GM21360 (cell line): ENCODE results near the gene SMTN.
A peak's percentile ranks its signal among the peaks of the same experiment; 100 is the strongest.
"Not testable (repeated sequence)": the region's sequence is repeated elsewhere in the genome, so short reads cannot be mapped to it uniquely, and the experiment has no call there.

Source experiments
- ATAC-seq: cut with Tn5 transposase; IDR thresholded peaks from one replicate; pipeline ENCODE4 v1.9.1; 2021; ENCODE audit warnings: mild to moderate bottlenecking, moderate library complexity; ENCODE audit not compliant: unreplicated experiment

Gene SMTN

DNA sequence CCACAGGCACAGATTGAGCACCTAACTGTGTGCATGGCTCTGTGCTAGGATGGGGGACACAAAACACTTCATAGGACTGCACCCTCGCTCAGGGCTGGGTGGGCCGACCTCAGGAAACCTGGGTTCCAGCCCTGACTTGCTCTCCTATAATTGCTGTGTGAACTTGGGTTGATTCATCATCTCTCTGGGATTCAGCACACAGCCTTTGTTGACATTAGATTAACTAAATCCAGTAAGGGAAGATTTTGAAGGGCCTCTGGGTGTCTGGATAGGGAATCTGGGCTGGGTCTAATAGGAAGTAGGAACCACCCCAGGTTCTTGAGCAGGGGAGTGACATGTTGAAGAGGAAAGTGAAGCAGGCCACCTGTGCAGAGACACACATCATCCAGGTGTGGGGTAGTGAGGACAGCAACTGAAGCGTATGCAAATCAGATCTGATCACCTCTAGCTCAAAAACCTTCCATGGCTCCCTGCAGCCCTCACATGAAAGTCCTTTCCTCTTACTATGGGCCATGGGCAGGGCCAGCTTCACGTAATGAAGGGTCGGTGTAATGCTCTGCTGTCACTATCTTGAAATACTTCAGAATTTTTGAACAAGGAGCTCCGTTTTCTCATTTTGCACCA is 11.3 kb upstream of the SMTN start:
- ATAC-seq: not testable (repeated sequence)

DNA sequence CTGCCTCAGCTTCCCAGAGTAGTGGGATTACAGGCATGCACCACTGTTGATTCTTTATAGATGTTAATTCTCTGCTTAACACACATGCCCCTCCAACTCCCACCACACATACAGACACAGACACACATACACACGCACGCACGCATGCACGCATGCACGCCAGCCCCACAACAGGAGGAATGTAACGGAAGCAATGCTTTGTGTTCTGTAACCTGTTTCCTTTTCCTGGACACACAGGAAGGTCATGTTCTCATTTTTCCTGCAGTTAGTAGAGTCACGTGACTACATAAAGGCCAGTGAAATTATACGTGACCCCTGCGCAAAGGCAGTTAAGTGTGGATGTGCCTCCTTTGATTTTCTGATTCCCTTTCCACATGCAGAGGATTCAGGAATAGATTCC is 8.0 kb upstream of the SMTN start:
- ATAC-seq: not testable (repeated sequence)

DNA sequence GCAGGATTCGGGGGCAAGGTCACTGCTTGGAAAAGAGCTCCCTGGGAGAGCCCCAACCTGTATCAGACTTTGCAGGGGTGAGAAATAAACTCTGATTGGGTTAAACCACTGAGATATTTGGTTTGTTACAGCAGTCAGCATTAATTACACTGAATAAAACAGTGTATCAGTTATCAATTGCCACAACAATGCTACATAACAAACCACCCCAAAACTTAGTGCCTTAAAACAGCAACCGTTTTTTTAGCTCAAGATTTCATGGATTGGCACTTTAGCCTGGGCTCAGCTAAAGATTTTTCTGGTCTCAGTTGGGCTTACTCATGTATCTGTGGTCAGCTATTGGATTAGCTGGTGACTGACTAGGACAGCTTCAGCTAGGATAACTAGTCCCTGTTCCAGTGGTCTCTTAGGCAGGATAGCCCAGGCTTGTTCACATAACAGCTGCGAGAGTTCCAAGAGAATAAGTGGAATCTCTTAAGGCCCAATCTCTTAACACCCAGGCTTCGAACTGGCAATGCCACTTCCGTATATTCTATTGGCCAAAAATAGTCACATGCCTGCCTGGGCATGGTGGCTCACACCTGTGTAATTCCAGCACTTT is 7.5 kb upstream of the SMTN start:
- not testable (repeated sequence) for ATAC-seq

DNA sequence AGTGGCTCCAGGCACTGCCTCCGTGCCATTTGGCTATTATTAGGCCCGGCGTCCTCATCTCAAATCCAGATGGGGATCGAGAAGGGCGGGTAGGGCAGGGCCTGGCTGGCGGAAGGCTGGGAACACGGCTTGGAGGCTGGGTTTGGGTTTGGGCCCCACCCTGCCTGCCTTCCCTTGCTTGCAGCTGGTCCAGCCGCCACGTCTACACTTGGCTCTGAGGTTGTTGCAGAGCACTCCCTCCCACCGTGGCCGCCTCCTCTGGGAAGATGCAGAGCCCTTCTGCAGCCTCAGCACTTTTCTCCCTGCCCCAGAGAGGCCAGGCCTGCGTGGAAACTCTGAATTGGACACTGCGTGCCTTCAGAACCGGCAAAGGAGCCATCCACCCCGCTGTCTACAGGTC is 5.2 kb upstream of the SMTN start:
- no peak for ATAC-seq

DNA sequence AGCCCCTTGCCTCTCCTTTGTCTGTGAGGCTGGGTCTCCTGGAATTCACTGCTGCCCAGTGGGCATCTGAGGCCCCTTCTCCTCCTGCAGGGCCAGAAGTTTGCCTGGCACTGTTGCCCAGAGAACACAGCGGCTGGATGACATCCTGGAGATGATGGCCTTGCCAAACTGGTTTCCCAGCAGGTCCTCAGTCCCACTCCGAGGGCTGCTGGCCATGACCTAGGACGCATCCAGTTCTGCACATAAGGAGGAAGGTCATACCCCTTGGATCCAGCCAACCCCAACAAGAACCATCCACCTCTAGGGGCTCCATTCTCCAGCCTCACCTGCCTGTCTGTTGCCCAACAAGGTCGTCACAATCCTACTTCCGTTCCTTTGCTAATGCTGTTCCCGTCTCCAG is 3.4 kb upstream of the SMTN start:
- ATAC-seq: no peak

DNA sequence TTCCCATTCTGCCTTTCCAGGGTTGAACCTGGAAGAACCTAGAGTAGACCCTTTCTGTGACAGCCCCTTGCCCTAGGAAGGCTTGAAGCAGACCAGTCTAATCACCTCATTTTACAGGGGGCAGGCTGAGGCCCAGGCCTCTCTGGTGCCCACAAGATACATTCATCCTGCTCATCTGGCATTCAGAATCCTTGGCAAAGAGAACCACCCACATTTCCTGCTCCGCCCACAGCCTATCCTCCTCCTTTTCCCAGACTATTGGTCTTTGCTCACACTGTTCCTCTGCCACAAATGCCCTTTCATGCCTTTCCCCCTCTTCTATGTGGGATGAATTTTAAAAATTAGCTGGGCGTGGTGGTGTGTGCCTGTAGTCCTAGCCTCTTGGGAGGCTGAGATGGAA is 2.7 kb upstream of the SMTN start:
- not testable (repeated sequence) for ATAC-seq

DNA sequence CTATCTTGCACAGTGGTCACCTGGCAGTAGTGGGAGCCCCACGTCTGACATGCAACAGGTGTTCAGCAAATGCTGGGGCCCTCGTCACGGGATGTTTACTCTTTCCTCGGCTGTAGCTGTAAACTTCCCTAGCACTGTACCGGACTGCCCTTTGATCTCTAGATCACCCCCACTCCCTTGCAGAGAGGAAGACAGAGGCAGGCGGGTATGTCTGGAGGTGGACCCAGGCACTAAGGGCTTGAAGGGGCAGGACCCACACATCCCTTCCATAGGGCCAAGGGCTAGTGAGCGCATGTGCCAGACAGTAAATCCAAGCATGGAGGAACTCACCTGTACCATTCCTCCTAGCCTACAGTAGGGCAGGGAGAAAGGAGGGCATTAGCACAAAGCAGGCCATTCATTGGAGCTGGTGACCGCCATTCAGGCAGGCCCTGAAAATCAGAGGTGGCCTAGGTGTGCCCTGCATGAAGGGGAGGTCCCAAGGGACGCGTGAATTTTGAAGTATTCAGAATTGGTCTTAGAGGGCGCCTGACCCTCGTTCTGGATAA is 1.9 kb upstream of the SMTN start:
- no peak for ATAC-seq

DNA sequence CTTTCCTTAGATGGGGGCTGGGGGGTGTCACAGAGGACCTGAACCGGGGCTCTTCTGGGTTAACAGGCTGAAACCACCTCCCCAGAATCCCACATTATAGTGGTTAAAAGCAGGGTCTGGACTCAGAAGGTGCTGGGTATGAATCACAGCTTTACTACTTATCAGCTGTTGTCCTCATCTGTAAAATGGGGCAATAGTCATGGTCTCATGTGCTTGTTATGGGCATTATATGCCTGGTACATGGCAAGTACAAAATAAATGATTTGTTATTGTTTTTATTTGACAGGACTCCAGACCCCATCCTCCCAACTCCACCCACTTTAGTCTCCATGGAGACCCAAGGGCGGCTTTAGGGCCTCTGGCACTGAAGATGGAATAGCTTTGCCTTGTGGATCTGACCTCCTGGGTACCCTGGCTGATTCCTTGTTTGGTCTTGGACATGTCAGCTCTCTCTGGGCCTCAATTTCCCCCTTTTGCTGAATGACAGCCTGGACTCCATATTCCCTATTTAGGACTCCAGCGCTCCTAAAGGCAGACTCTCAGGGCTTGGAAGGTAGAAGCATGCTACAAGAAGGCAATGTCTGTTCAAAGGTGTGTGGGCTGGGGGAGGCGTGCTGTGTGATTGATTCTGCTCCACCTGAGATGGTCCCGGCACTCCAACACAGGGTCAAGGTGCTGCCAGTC is 812 bp upstream of the SMTN start:
- ATAC-seq: no peak

DNA sequence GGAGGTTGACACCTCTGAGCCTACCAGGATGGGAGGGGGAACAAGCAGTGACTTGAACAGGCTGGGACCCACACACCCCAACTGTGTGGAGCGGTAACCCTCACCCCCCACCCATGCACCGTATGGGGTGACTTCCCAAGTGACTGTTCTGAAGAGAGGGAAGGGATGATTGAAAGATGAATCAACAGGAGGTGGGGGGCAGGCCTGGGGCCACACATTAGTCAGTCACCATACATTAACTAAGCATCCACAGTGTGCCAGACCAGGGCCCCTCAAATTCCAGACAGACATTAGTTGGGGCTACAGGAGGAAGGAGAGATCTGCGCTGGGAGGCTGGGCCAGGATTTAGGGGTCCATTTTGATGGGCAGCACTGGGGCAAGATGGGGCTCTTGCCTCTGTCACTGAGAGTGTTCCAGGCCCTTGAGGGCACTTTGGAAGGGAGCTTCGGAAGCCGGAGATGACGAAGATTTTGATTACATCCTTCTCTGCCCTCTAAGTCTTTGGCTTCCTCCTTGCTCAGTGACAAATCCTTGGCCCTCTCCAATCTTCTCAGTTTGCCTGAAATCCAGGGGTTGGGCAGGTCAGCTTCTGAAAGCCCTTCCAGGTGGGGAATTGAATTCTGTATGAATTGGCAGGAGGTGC is 966 bp downstream of the SMTN start:
- ATAC-seq: no peak

DNA sequence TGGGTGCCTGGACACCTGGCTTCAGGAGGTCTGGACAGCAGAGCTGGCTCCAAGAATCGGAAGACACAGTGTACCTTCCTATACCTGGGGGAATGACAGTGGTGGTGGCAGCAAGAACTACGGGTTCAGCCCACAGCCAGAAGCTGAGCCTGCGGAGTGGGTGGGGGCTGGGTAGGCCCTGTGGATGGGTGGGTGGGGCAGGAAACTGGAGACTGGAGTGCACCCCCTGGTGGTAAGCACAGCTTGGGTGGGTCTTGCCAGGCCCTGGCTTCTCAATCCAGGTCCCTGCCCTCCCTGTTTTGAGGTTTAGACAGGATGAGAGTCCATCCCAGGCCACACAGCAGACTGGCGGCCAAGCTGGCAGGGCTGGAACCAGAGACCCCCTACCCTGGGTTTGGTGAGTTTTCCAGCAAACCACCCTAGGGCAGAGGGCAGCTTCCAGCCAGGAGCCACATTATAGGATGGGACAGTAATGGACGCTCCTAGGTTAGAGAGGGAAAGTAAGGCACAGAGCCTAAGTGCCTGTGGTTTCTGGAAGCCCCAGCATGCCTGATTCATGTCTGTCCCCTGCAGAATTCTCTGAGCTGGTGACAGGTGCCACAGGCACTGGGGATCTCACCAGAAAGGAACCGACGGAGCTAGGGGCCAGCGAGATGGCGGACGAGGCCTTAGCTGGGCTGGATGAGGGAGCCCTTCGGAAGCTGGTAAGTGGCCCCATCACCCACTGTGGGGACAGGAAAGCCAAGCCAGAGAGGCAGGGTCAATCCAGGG is 1.7 kb downstream of the SMTN start:
- ATAC-seq: no peak

DNA sequence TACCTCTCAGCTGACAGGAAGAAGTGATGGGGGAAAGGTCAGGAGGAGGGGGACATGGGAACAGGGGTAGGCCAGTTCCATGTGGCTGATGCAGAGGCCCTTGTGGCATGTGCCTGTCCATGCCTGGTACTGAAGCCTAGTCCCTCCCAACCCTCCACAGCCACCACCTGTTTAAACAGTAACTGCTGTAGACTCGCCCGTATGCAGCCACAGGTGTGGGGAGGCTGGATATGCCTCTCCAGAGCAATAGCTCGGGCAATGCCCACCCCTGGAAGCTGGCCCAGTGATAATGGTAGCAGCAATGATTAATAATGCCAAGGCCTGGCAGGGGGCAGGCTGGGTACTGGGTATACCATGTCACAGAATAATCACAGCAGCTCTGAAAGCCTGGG is 2.3 kb downstream of the SMTN start:
- ATAC-seq: no peak

DNA sequence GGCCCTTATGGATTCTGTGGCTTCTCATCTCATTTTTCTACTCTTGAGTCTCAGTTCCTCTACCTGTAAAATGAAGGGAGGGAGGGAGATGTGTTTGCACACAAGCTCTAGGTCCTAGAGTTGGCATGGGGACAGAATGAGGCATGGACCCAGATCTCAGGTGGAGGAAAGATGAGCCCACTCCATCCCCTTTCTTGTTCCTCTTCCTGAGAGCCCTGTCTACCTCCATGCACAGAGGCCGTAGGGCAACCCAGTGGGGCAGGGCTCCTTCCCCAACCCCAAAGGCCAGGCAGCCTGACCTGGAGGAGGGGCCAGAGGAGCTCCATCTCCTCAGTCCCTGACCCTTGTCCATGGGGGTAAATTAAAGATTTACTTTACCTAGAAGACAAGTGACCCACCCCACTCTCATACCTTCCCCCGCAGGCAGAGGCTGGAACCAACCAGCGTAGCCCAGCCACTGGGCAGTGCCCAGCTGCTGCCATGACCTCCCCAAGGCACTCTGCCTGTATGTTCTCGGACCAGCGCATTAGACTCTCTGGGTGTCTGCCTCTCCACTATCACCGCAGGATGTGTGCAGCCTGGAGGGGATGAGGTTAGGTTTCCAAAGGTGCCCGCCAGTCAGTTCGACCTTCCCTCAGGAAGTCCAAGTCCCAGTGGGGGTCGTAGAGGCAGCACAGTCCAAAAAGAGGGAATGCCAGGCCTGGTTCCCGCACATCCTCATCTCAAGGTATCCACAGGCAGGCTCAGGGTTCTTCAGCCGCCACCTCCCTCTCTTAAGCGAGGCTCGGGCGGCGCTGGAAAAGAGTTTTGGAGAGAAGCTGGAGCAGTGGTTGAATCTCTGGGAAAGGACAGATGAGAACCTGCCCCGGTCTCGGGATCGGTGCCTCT is 3.0 kb downstream of the SMTN start:
- ATAC-seq: no peak

DNA sequence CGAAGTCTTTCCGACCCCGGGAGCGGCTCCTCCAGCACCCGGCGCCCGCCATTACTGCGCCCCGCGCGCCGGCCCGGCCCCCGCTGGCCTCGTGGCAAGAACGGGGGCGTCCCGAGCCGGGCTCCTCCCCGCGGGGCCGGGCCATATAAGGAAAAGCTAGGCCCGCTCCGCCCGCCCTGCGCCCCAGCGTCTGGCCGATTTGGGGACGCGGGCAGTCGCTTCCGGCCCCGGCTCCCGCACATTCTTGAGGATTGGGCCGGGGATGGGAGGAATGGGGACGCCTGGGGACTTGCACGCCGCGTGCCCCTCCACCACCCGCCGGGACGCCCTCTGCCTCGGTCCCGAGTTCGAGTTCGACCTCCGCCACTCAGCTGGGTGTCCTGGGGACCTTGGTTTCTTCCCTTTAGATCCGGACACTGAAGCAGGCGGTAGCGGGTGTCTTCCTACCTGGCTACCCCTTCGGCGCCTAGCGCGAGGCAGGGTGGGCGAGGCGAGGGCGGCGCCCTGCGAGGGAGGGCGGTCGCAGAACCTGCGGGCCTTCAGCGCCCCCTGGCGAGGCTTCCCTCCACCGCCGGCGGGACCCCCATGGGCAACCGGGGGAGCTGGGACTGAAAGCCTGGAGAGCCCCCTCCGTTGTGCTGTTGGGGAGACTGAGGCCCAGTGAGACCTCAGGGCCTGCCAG is 3.8 kb downstream of the SMTN start:
- peak; percentile 51 for ATAC-seq

DNA sequence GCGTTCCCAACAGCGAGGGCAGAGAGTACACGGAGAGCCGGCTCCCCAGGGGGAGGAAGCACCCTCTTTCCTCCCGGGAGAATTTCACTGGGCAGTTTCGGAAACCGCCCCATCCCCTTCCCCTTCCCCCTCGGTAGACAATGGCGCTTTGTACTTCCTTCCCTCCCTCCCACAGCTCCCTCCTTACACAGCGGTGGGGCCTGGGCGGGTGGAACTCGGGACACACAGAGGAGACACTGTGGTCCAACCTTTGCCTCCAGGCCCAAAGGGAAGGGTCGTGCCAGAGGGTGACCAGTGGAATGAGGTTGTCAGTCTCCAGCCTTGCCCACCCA is 4.3 kb downstream of the SMTN start:
- no peak for ATAC-seq

DNA sequence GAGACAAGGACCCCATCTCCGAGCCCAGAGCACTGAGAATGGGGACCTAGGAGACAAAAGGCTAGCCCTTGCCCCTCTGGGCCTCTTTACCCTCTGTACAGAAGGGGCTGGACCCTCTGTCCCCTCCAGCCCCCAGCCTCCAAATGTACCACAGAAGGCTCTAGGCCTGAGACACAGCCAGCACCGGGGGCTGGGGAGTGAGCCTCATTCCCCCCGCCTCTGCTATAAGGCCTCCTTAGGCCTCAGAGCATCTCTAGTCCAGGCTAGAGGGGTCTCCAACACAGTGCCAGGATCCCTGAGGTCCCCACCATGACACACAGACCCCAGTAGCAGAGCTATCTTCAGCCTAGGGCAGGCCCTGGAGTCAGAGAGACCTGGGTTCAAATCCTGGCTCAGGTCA is 4.8 kb downstream of the SMTN start:
- ATAC-seq: no peak

DNA sequence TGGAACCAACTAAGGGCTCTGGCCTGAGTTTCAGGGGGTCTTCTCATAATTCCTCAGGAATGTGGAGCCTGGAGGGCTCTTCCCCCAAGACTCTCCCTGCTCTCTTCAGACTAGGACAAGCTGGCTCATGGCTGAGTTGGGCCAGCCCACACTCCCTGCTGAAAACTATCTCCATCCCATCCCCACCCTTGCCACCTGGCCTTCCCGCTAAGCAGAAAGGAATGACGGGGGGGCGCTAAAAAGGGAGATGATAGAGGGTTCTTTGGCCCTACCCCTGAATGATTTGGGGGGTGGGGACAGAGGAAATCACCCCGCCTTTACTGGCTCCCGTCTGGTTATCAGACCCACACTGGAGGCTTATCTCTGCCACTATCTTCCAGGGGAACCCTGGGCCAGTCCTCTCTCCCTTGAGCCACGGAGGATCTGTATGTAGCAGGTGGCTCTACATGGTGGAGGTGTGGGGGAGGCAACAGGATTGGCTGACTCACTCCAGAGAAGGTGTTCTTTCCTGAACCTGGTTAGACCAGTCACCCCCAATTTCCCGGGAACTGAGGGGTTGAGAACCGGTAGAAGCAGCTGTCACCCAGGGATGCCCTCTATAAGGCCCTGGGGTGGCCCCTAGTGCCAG is 5.7 kb downstream of the SMTN start:
- no peak for ATAC-seq

DNA sequence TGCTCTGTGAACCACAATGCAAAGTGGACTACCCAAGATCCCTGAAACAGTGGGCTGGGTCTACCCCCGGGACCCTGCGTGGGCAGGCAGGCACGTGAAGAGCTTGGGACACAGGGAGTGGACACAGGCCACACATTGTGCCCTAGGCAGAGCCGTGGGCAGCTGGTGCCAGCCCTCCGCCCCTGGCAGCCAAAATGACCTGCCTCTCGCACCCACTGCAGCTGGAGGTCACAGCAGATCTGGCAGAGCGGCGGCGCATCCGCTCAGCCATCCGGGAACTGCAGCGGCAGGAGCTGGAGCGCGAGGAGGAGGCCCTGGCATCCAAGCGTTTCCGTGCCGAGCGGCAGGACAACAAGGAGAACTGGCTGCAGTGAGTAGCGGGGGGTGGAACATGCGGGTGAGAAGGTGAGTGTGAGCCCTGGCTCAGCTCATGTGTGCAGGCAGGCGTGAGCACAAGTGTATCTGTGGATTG is 6.7 kb downstream of the SMTN start:
- ATAC-seq: no peak

DNA sequence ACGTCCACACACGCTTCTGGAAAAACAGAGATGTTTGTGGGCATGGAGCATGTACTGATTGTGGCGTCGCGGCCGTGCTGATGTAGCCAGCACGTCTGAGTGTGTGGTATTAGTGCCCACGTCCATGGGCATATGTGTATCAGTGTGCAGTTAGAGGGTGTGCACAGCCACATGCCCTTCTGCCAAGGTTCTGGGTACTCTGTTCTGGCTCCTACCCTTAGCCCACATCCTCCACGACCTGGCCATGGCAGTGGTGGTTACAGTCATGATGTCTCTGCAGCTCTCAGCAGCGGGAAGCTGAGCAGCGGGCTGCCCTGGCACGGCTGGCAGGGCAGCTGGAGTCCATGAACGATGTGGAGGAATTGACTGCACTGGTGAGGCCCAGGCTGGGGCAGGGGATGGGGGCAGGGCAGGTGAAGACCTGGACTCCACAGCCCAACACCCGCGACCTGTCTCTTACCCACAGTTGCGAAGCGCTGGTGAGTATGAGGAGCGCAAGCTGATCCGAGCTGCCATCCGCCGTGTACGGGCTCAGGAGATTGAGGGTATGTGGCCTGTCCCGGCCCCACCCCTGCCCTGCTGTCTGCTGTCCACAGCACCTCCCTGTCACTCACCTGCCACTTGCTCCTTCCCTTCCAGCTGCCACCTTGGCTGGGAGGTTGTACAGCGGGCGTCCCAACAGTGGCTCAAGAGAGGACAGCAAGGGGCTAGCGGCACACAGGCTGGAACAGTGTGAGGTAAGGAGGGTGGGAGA is 7.3 kb downstream of the SMTN start:
- ATAC-seq: no peak
